OCI-LY3 (cell line): ENCODE data around the gene EIPR1.

Experiments used
- EZH2phosphoT487 ChIP-seq: fragments of 200-600 bp; shearing (Covaris generic); IDR thresholded peaks from 2 replicates; pipeline ENCODE4 v1.6.1; 2018; ENCODE audit warnings: antibody characterized with exemption, mixed run types, low read depth
- TF ChIP-seq, protein P1 (sequence below): fragments of 200-600, 300-600 bp; sonication (generic); IDR thresholded peaks from 2 replicates; pipeline ENCODE4 v1.5.1; 2014; ENCODE audit warnings: antibody characterized with exemption, low read length, low read depth

- TF ChIP-seq, protein P1, sequence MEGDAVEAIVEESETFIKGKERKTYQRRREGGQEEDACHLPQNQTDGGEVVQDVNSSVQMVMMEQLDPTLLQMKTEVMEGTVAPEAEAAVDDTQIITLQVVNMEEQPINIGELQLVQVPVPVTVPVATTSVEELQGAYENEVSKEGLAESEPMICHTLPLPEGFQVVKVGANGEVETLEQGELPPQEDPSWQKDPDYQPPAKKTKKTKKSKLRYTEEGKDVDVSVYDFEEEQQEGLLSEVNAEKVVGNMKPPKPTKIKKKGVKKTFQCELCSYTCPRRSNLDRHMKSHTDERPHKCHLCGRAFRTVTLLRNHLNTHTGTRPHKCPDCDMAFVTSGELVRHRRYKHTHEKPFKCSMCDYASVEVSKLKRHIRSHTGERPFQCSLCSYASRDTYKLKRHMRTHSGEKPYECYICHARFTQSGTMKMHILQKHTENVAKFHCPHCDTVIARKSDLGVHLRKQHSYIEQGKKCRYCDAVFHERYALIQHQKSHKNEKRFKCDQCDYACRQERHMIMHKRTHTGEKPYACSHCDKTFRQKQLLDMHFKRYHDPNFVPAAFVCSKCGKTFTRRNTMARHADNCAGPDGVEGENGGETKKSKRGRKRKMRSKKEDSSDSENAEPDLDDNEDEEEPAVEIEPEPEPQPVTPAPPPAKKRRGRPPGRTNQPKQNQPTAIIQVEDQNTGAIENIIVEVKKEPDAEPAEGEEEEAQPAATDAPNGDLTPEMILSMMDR, result no peak
- TF ChIP-seq EZH2phosphoT487, result no peak
Observed at GRCh38 chr2:3195641-3196476, 181.8 kb downstream of the EIPR1 start.
